ENCODE measurements around the gene CREG2.

The CREG2 gene

DNA sequence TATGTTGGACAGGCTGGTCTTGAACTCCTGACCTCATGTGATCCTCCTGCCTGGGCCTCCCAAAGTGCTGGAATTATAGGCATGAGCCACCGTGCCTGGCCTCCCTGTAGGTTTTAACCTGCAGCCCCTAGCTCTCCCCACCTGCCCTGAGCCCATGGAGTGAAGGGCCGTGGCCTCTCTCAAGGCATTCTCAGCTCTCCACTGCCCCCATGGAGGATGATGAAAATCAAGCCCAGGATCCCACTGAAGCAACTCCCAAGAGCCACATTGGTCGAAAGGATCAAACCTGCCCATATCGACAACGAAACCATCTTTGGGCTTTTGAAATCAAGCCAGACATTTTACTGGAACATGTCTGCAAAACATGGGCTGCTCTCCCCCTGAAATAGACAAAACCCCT is 22.4 kb upstream of the CREG2 start:
- DNase-seq (ENCODE audit: low read depth), result no peak

DNA sequence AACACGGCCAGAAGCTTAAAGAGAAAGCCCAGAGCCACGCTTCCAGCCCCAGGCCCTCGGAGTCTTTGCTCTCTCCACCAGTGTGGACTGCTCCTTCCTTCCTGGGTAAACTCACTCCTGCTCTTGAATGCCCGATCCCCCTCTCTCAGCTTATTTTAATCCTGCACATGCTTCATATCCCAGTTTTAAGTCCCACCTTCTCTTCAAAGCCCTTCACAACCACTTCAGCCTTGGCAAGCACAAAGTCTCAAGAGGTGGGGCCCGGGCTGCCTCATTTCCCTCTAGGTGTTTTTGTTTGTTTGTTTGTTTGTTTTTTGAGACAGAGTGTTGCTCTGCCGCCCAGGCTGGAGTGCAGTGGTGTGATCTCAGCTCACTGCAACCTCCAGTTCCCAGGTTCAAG is 21.6 kb upstream of the CREG2 start:
- DNase-seq (ENCODE audit: low read depth), result no peak

GRCh38 chr2:101405351-101405899 is 18.1 kb upstream of the CREG2 start:
- no peak for DNase-seq (ENCODE audit: low read depth)

GRCh38 chr2:101403745-101404144 is 16.4 kb upstream of the CREG2 start:
- no peak for DNase-seq (ENCODE audit: low read depth)

DNA sequence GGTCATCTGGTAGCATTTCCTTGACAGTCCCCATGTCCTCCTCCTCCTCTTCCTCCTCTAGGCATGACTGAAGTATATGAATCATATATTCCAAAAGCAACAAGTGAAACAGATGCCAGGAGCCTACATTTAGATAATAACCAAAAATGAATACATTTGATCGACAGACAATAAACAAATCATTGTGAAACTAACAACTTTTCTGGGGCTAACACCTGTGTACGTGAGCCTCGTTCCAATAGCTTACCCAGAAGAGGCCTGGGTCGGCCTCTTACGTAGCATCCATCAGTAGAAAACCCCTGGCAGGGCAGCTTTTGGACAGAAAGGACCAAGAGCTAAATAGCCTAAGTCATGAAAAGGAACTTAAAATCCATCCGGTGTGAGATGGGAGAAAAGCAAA is 15.3 kb upstream of the CREG2 start:
- no peak for DNase-seq (ENCODE audit: low read depth)

DNA sequence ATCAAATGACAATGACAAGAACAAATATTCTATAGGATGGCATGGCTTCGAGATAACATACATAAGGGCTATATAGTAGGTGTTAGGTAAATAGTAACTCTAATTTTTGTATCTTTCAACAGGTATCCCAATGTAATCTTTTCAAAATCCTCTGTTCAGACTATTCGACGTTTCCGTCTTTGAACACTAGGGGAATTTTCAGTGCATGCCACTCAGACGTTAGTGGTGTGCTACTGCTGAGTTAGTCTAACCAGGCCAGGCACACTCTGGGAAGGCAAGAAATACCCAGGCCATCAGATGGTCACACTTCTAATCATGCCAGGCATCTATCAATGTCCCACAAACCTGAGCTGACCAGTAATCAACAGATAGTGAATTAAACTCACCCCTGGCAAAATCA is 14.6 kb upstream of the CREG2 start:
- DNase-seq (ENCODE audit: low read depth), result no peak

DNA sequence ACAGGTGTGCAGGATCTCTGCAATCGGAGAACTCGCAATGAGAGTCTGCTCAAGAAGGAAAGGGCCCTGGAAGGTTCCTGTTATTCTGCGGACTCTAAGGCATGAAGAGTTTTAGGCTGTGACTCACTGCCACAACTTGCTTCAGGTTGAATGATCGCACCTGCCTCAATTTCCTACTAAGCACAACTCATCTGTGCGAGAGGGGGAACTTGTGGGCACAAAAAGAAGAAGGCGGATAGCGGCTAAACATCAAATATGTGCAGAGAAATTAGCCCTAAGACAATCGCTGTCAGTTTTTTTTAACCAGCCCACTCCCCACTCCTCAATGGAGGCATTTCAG is 14.0 kb upstream of the CREG2 start:
- DNase-seq (ENCODE audit: low read depth), result no peak

DNA sequence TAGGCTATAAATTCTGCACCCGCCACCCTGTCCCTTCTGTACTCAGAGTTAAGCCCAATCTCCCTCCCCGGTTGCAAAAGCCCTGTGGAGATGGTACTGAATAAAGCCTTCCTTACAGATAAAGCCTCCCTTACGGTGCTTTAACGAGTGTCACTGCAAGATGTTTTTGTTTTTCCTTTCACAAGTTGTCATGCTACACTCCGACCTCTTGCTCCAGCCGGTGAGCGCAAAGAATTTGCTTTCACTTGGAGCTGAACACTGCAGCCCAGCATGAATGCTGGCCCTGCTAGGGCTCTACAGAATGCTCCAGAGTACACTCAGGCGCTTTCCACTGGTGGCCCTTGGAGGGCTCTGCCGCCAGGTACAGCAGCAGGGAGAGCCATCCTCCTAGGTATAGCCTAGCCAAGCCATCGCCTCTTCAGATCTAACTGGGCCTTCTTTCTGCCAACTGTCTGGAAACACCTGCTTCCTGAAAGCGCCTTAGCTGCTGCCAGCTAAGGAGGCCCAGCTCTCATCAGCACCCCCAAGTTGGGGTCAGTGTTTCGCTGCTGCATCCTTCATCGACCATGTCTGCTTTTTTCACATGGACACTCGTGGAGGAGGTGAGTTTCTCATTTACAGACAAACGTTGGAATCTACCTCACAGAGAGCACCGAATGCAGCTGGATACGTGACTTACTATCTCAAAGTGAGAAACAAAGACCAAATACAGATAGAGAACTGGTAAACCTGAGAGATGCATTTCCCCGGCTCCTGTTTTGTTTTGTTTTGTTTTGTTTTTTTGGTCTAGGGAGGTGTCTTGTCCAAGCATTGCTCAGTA is 13.4 kb upstream of the CREG2 start:
- no peak for DNase-seq (ENCODE audit: low read depth)

- DNase-seq (ENCODE audit: low read depth), result no peak
Observed at GRCh38 chr2:101400048-101400447, 12.7 kb upstream of the CREG2 start.

- DNase-seq (ENCODE audit: low read depth), result no peak
Observed at GRCh38 chr2:101399021-101399799, 11.9 kb upstream of the CREG2 start.

DNA sequence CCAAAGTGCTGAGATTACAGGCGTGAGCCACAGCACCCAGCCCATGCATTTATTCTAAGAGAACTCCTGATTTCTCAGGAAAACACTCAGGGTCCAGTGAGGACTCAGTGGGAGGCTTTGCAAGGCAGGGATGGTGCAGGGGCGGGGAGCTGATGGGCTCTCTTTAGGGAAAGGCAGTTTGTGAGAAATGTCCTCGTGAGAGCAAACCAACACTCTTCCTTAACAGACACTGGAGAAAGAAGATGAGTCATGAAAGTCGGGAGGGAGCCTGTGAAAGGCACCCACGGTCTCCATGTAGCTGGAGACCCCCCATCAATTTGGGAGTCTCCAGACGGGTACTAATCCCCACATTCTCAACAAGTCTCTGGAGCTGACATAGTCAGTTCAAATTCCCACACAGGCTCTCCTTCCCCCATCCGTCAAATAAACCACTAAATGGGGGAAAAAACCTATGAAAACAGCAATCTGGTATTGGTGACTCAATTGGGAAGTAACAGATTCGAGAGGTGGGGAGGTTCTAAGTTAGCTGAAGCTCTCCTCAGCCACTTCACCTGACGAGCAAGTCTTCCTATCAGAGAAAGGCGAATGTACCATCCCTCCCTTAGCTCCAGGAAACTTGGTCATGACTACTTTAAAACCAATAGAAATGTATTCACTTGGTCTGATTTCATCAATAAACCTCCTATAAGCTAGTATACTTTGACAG is 11.0 kb upstream of the CREG2 start:
- DNase-seq (ENCODE audit: low read depth), result no peak

- DNase-seq (ENCODE audit: low read depth), result no peak
Observed at GRCh38 chr2:101396316-101396717, 9.0 kb upstream of the CREG2 start.

DNA sequence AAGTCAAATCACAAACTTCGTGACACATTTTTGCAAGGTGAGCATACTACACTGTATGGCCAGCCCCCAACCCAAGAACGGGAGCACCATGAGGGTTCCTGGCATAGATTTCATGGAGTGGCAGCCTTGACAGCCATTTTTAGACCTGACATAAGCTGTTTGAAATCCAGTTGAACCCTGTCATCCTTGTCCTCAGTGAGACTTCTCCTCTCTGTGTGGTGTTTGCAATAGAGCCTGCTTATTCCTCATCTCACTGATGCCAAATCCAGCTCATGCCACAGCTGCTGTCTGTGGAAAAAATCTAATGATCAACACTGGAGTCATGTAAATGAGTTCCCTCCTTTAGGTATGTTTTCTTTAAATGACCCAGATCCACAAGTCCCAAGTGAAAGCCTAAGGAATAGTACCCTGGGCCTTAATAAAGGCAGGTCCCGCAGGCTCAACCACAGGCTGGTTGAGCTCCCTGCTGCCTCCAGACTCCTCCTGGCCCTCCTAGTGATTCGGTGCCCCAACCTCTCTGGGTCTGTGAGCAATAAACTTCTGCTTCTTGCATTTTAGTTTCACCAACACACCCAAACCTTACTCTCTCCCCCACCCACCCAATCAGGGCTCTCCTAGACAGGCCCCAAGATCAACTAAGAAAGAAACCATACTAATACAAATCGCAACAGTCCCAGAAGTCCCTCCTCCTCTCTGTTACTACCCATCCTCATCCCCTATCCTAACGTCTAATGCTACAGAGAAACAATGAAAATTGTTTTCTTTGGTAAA is 8.4 kb upstream of the CREG2 start:
- DNase-seq (ENCODE audit: low read depth), result no peak

DNA sequence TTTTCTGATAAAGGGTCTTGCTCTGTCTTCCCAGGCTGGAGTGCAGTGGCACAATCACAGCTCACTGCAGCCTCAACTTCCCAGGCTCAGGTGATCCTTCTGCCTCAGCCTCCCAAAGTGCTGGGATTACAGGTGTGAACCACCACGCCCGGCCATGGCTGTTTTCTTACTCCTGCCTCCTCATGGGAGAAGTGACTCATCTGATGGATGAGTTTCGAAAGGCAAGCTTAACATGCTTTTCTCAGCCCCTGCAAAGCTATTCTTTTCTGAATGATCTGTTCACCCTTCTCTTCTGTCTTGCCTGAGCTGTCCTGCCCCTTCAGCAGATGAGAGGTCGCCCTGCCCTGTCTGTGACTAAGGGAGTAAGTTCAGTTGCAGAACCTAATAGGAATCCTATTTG is 929 bp upstream of the CREG2 start:
- no peak for DNase-seq (ENCODE audit: low read depth)

DNA sequence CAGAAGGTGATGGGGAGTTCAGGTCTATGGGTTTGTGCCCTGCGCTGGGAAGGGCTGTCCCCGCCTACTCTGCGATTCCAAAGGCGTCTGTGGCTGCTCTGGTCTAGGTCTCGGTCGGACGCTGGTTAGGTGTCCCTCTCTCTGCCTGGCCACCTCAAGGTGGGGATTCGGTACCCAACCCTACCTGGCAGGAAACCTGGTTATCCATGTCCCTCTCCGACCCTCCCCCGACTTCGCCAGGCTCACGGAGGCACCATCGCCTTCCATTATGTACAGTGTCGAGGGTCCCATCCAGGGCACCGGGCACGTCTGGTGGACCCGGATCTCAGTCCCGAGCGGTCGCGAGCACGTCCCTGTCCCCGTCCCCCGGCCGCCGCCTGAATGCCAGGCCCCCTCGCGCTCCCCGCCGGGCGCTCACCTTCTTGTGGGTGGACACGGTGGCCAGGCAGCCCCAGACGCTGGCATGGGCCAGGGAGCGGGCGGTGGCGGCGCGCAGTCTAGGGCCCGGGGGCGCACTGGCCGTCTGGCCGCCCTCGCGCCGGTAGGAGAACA is 628 bp downstream of the CREG2 start:
- no peak for DNase-seq (ENCODE audit: low read depth)

GRCh38 chr2:101383016-101383541 is 4.2 kb downstream of the CREG2 start:
- no peak for DNase-seq (ENCODE audit: low read depth)

GRCh38 chr2:101382442-101382841 is 4.9 kb downstream of the CREG2 start:
- no peak for DNase-seq (ENCODE audit: low read depth)

DNA sequence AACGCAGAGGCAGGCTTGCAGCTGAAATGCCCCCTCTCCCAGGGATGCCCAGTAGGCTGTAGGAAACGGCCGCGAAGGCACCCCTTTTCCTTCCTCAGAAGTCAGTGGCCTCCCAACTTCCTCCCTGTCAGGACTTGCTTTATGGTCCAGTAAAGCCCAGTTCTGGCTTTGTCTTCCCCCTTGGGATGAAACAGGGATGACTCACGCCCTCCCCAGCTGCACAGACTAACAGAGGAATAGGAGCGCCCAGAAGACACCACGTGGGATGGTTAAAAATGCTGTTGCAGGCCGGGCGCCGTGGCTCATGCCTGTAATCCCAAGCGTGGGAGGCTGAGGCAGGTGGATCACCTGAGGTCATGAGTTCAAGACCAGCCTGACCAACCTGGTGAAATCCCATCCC is 6.9 kb downstream of the CREG2 start:
- no peak for DNase-seq (ENCODE audit: low read depth)

DNA sequence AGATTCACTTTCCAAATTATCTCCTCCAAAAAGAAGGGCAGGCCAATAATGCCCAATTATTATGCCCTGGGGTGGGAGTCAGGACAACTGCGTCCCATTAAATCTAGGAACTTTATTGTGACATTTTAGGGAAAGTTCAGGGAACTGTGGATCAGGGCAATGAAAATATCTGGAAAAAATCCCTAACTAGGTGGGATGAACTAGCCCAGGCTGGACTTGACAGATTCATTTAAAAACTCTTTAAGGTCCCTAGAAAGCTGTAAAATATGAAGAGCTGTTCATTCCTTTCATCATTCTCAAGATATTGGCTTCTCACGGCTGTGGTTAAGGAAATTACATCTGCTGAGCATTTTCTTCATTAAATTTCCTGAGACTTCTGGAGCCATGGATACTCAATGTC is 8.2 kb downstream of the CREG2 start:
- DNase-seq (ENCODE audit: low read depth), result no peak

GRCh38 chr2:101375653-101376052 is 11.7 kb downstream of the CREG2 start:
- DNase-seq (ENCODE audit: low read depth), result no peak

DNA sequence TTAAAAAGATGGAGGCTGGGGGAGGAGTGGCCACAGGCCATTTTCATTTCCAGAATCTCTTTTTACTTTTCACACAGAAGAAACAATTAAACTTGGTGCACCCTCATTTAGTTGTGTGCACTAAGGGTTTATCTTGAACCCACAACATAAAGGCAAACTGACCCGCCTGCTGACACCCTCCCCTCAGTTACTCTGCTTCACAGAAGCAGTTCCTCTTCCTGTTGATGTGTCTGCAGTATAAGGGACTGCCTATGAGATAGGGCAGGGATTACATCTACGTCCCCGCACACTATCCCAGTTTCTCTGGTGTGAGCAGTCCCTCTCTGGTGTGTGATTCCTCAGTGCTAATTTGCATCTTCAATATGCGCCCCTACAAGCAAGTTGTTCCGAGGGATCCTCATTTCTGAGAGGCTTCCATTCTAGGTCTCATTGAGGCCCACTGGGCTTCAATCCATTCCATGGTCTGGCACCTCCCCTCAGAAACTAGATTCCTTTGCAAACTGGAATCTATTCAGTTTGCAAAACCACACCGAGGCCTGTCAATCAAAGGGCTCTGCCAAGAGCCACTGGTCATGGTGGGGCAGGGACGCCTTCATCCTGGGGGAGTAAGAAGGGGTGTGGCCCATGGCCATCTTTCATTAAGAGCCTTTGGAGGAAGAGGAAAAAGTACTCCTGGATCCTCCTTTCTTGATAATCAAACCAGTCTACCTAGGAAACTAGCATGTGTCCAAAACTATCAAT is 12.3 kb downstream of the CREG2 start:
- DNase-seq (ENCODE audit: low read depth), result no peak

Data from activated T-cell treated with anti-CD3 and anti-CD28 coated beads for 48 hours (primary cell).